Raji (cell line): ENCODE measurements around the gene TXLNG.

ENCODE experiments used
- POLR2A ChIP-seq: IDR thresholded peaks from 2 replicates; pipeline ENCODE4 v1.6.1; 2011; ENCODE audit warnings: low read depth, low read length, control low read depth; ENCODE audit not compliant: insufficient read depth

The TXLNG gene

DNA sequence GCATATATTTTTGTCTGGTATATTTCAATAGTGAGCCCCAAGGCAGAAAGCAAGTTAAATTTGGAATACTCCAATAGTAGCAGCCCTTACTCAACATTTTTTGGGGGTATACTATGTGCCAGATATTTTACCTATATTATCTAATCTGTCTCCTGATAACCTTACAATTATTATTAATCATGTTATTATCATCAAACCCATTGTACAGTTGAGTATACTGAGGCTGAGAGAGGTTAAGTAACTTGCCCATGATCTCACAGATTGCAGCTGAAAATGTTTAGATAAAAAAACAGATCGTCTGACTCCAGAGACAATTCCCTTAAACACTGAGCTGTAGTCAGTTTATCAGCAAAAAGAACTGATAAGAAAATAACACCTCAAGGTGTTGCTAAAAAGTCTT lies 90.4 kb downstream of the TXLNG start:
- TF ChIP-seq POLR2A: no peak

DNA sequence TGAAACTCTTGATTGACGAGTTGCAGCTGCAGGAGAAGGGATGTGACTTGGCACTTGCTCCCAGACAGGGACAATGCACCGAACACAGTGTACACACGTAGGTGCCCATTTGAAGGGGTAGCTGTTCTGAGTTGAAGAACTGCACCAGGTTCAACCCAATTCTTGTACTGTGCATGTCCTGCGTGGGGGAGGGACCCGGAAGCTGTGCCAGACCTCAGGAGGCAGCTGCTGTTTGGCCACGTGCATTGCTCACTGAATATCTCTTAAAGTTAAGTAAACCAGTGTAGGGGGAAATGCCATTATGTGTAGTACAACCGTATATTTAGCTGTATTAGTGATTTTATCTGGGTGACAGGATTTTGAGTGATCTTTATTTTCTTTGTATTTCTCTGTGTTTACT lies 95.9 kb downstream of the TXLNG start:
- peak; percentile 23; the same call in 1 of the 2 replicates for TF ChIP-seq POLR2A

DNA sequence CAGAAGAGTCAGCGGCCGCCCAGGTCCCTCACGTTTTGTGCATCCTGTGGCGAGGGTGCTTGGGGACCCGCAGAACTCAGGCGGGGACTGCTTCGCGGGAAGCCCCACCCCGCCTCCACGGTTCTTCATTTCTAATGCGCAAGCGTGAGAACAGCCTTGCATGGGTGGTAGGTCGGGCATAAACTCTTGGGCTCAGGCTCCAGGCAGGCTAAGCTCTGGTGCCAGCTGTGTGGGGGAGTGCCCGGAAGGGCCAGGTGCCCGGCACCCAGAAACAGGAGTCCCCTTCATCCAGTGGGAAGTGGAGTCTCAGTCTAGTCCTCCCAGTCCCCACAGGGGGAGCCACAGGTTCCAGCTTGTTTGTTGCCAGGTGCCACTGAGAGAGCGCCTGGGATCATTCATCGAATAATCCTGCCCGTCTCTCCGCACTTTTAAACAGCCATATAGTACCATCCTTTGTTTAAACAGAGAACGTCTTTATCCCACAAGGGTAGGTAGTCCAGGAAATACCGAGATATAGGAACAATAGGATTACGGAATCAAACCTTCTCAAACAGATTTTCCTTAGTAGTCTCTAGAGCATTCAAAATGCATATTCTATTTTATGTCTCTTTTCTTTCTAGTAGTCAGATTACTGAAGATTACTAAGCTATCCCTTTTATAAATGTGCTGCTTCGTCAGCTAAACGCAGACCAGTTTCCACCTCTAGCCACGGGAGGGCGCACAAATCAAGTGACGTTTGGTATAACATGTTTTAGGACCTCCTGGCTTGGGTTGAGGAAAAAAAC lies 96.6 kb downstream of the TXLNG start:
- peak; percentile 43 for TF ChIP-seq POLR2A

DNA sequence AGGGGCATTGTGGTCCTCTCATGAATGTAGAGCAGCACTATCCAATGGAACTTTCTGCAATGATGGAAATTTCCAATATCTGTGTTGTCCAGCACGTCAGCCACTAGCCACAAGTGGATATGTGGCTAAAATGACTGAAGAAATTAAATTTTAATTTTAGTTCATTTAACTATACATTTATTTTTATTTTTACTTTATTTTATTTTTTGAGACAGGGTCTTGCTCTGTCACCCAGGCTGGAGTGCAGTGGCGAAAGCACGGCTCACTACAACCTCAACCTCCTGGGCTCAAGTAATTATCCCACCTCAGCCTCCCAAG lies 97.2 kb downstream of the TXLNG start:
- TF ChIP-seq POLR2A: no peak

DNA sequence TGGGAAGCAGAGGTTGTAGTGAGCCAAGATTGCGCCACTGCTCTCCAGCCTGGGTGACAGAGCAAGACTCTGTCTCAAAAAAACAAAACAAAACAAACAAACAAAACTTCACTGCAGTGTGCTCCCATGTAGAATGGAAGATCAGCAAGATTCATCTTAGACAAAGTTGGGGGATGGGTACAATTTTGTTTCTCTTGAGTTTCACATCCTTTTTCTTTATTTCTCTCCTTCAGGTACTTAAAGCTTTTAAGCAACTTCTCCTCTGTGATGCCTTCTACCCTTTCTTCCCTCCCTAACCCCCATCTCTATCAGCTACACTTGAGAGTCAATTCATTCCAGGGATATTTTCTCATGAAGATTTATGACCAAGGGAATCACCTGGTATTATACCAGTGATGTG lies 99.4 kb downstream of the TXLNG start:
- TF ChIP-seq POLR2A: no peak

DNA sequence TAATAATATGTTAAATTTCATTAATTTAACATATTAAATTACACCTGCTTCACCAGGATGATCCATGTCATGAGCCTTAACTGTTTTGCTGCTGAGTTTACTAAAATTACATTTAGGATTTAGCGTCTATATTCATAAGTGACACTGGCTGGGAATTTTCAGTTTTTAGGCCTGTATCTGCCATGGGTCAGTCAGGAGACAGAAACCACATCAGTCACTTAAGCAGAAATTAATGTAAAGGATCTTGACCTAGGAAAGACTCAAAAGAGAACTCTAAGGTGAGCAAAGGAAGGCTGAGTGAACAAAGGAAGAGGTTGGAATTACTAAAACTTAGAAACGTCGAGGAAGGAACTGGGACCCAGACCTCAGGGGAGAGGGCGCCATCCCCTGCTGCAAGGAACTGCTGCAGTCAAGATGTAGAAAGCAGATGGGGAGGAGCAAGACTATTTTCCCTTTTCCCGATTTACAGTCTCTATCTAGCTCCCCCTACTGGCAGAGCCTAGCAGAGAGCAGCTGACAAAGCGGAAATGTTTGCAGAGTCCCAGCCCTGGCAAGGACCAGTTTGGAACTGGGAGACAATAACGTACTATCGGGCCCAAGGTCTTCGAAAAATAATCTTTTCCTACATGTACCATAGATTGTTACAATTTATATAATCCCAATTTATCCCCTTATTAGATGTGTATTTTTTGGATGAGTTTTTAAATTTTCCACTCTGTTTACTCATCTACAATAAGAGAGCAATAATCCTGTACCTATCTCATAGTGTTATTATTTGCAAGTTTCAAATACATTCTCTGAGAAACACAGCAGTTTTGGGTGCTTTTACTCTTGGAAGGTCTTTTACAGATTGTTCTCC lies 106.5 kb downstream of the TXLNG start:
- no peak for TF ChIP-seq POLR2A
